HepG2 (cell line): ENCODE results near the gene TOE1. TPM values are rescaled to one million over a fixed set of nuclear protein-coding genes. Genes with fewer than 3 reads are reported as not detected.

Experiments used
- CHD4 ChIP-seq: fragments of 200-600 bp; sonication (generic); IDR thresholded peaks from 2 replicates; pipeline ENCODE4 v1.7.0; 2017; ENCODE audit warnings: mild to moderate bottlenecking, low read length, borderline replicate concordance
- DNMT1 ChIP-seq: sonication (generic); formaldehyde crosslinking; IDR thresholded peaks from 2 replicates; pipeline ENCODE4 v1.5.1; 2020; ENCODE audit warnings: mild to moderate bottlenecking, missing genetic modification reagents
- EP300 ChIP-seq, 3 experiments: sonication (generic) in 1 of 3; formaldehyde crosslinking in 1 of 3; IDR thresholded peaks; 2 replicates each; pipeline versions ENCODE4 v1.5.1 to v1.6.1; 2011 to 2020; ENCODE audit warnings: low read depth in 2 of 3, low read length in 2 of 3, borderline replicate concordance in 1 of 3, improper control_type of control experiment in 1 of 3, mild to moderate bottlenecking in 1 of 3, missing genetic modification reagents in 1 of 3, moderate library complexity in 1 of 3
- HNRNPL ChIP-seq: fragments of 200-400 bp; formaldehyde crosslinking; IDR thresholded peaks from 2 replicates; pipeline ENCODE4 v1.6.1; 2017; ENCODE audit warnings: mild to moderate bottlenecking, low read depth, low read length
- NFKB2 ChIP-seq: sonication (generic); formaldehyde crosslinking; IDR thresholded peaks from 2 replicates; pipeline ENCODE4 v1.4.0; 2020; ENCODE audit warnings: missing genetic modification reagents, borderline replicate concordance
- RFXAP ChIP-seq: sonication (generic); formaldehyde crosslinking; IDR thresholded peaks from 2 replicates; pipeline ENCODE4 v1.4.0; 2020; ENCODE audit warnings: missing genetic modification reagents, borderline replicate concordance
- TBP ChIP-seq: sonication (generic); formaldehyde crosslinking; IDR thresholded peaks from 2 replicates; pipeline ENCODE4 v1.5.0; 2020; ENCODE audit warnings: missing genetic modification reagents
- ZBTB3 ChIP-seq: sonication (generic); formaldehyde crosslinking; IDR thresholded peaks from 2 replicates; pipeline ENCODE4 v1.4.0; 2020; ENCODE audit warnings: low read depth, mild to moderate bottlenecking, moderate library complexity, missing genetic modification reagents, borderline replicate concordance
- ZNF264 ChIP-seq: sonication (generic); formaldehyde crosslinking; IDR thresholded peaks from 2 replicates; pipeline ENCODE4 v1.4.0; 2020; ENCODE audit warnings: missing genetic modification reagents
- ZNF292 ChIP-seq: sonication (generic); formaldehyde crosslinking; IDR thresholded peaks from 2 replicates; pipeline ENCODE4 v1.8.1; 2022; ENCODE audit warnings: mild to moderate bottlenecking, low read depth, missing genetic modification reagents, borderline replicate concordance
- ZNF713 ChIP-seq: sonication (generic); formaldehyde crosslinking; IDR thresholded peaks from 2 replicates; pipeline ENCODE4 v1.4.0; 2020; ENCODE audit warnings: mild to moderate bottlenecking, missing genetic modification reagents
- ZNF724P ChIP-seq: sonication (generic); formaldehyde crosslinking; IDR thresholded peaks from 2 replicates; pipeline ENCODE4 v1.8.0; 2022; ENCODE audit warnings: missing genetic modification reagents, borderline replicate concordance
- ZSCAN22 ChIP-seq: sonication (generic); formaldehyde crosslinking; IDR thresholded peaks from 2 replicates; pipeline ENCODE4 v1.4.0; 2020; ENCODE audit warnings: mild to moderate bottlenecking, missing genetic modification reagents
- polyA plus RNA-seq, 8 experiments: library from polyadenylated mRNA; depleted of rRNA in 3 of 8; stranded (reverse) in 7 of 8; unstranded in 1 of 8; fragments of >200 nt; fragmentation: Illumina TruSeq in 4 of 8; extraction: Trizol in 4 of 8; gene quantifications; 2 replicates each; pipeline versions ENCODE4 v1.2.1 to v1.2.3, GENCODE V29; 2011 to 2016; ENCODE audit warnings: low read depth in 4 of 8, missing spikeins in 1 of 8, mixed read lengths in 1 of 8; ENCODE audit not compliant: insufficient read depth in 1 of 8
- total RNA-seq, 5 experiments: library from RNA; depleted of rRNA; stranded (reverse); fragments of >200 nt; fragmentation: Illumina TruSeq; extraction: Trizol; gene quantifications; 2 replicates each; pipeline ENCODE4 v1.2.3, GENCODE V29; 2016; ENCODE audit warnings: low read depth in 1 of 5
- TF ChIP-seq, protein P1 (sequence below): sonication (generic); formaldehyde crosslinking; conservative IDR thresholded peaks from 2 replicates; pipeline ENCODE4 v1.4.0; 2020; ENCODE audit warnings: mild to moderate bottlenecking, missing genetic modification reagents, moderate library complexity
- TF ChIP-seq, protein P2 (sequence below): sonication (generic); formaldehyde crosslinking; IDR thresholded peaks from 2 replicates; pipeline ENCODE4 v1.8.0; 2022; ENCODE audit warnings: low read depth, missing genetic modification reagents
- TF ChIP-seq, protein P3 (sequence below): sonication (generic); formaldehyde crosslinking; IDR thresholded peaks from 2 replicates; pipeline ENCODE4 v1.4.0; 2020; ENCODE audit warnings: low read depth, missing genetic modification reagents
- TF ChIP-seq, protein P4 (sequence below): sonication (generic); formaldehyde crosslinking; conservative IDR thresholded peaks from 2 replicates; pipeline ENCODE4 v1.4.0; 2020; ENCODE audit warnings: missing genetic modification reagents

The TOE1 gene
- total and polyA plus RNA-seq, 2 of the 13 experiments (the other 11 are each of a cell fraction or from before 2014, with no cell fraction given): 14.1 to 19.0 TPM

DNA sequence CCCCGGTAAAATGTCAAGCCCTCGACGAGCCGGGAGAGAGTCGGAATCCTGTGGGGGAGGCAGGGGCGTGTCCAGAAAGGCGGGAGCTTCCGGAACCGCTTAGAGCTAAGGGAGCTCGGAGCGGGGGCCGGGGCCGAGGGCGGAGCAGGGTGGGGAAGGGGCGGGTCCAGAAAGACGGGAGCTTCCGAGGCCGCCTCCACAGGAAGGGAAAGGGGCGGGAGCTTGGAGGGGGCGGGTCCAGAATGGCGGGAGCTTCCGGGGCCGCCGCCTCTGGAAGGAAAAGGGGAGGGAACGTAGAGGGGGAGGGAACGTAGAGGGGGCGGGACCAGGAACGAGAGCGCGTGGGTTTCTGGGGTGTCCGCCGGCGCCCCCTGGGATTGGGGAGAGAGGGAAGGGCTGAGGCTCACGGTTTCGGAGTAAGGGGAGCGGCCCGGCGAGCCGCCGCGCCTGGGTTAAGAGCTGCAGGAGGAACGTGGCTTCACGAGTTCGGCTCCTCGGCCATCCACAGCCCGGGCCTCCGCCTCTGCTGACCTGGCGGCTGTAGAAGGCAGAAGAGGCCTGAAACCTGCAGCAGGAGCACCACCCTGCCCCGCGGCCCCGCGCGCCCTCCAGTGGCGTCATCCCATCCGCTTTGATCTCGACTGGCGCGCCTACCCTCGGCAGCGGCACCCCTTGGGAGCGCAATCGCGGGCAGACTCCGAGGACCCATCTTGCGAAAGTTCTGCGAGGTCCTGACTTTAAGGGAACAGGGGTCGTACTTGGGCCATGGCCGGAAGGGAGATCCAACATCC is 36.3 kb upstream of the TOE1 start (continued):
- TF ChIP-seq TBP (CRISPR knock-in tag): no peak
- TF ChIP-seq, protein P1, sequence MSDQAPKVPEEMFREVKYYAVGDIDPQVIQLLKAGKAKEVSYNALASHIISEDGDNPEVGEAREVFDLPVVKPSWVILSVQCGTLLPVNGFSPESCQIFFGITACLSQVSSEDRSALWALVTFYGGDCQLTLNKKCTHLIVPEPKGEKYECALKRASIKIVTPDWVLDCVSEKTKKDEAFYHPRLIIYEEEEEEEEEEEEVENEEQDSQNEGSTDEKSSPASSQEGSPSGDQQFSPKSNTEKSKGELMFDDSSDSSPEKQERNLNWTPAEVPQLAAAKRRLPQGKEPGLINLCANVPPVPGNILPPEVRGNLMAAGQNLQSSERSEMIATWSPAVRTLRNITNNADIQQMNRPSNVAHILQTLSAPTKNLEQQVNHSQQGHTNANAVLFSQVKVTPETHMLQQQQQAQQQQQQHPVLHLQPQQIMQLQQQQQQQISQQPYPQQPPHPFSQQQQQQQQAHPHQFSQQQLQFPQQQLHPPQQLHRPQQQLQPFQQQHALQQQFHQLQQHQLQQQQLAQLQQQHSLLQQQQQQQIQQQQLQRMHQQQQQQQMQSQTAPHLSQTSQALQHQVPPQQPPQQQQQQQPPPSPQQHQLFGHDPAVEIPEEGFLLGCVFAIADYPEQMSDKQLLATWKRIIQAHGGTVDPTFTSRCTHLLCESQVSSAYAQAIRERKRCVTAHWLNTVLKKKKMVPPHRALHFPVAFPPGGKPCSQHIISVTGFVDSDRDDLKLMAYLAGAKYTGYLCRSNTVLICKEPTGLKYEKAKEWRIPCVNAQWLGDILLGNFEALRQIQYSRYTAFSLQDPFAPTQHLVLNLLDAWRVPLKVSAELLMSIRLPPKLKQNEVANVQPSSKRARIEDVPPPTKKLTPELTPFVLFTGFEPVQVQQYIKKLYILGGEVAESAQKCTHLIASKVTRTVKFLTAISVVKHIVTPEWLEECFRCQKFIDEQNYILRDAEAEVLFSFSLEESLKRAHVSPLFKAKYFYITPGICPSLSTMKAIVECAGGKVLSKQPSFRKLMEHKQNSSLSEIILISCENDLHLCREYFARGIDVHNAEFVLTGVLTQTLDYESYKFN (CRISPR knock-in tag): 0 out of 2 replicates have a peak, but pooled peaks have one; percentile 33
- TF ChIP-seq NFKB2: peak; percentile 68
- 0 out of 2 replicates have a peak, but pooled peaks have one; percentile 22 for TF ChIP-seq ZNF713 (CRISPR knock-in tag)
- TF ChIP-seq CHD4: no peak
- peak; percentile 25; the same call in 1 of the 2 replicates for TF ChIP-seq DNMT1
- peak; percentile 50; the same call in 1 of the 2 replicates for TF ChIP-seq RFXAP
- TF ChIP-seq ZBTB3: no peak
- peak; percentile 75; the same call in 1 of the 2 replicates for TF ChIP-seq HNRNPL
- TF ChIP-seq, protein P2, sequence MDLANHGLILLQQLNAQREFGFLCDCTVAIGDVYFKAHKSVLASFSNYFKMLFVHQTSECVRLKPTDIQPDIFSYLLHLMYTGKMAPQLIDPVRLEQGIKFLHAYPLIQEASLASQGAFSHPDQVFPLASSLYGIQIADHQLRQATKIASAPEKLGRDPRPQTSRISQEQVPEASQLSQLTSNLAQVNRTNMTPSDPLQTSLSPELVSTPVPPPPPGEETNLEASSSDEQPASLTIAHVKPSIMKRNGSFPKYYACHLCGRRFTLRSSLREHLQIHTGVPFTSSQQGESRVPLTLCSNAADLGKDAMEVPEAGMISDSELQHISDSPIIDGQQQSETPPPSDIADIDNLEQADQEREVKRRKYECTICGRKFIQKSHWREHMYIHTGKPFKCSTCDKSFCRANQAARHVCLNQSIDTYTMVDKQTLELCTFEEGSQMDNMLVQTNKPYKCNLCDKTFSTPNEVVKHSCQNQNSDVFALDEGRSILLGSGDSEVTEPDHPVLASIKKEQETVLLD (CRISPR knock-in tag): 0 out of 2 replicates have a peak, but pooled peaks have one; percentile 29
- TF ChIP-seq, protein P3, sequence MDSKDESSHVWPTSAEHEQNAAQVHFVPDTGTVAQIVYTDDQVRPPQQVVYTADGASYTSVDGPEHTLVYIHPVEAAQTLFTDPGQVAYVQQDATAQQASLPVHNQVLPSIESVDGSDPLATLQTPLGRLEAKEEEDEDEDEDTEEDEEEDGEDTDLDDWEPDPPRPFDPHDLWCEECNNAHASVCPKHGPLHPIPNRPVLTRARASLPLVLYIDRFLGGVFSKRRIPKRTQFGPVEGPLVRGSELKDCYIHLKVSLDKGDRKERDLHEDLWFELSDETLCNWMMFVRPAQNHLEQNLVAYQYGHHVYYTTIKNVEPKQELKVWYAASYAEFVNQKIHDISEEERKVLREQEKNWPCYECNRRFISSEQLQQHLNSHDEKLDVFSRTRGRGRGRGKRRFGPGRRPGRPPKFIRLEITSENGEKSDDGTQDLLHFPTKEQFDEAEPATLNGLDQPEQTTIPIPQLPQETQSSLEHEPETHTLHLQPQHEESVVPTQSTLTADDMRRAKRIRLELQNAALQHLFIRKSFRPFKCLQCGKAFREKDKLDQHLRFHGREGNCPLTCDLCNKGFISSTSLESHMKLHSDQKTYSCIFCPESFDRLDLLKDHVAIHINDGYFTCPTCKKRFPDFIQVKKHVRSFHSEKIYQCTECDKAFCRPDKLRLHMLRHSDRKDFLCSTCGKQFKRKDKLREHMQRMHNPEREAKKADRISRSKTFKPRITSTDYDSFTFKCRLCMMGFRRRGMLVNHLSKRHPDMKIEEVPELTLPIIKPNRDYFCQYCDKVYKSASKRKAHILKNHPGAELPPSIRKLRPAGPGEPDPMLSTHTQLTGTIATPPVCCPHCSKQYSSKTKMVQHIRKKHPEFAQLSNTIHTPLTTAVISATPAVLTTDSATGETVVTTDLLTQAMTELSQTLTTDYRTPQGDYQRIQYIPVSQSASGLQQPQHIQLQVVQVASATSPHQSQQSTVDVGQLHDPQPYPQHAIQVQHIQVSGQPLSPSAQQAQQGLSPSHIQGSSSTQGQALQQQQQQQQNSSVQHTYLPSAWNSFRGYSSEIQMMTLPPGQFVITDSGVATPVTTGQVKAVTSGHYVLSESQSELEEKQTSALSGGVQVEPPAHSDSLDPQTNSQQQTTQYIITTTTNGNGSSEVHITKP (CRISPR knock-in tag): peak; percentile 24; the same call in 1 of the 2 replicates
- peak; percentile 82 for TF ChIP-seq ZNF292 (CRISPR knock-in tag)
- TF ChIP-seq, protein P4, sequence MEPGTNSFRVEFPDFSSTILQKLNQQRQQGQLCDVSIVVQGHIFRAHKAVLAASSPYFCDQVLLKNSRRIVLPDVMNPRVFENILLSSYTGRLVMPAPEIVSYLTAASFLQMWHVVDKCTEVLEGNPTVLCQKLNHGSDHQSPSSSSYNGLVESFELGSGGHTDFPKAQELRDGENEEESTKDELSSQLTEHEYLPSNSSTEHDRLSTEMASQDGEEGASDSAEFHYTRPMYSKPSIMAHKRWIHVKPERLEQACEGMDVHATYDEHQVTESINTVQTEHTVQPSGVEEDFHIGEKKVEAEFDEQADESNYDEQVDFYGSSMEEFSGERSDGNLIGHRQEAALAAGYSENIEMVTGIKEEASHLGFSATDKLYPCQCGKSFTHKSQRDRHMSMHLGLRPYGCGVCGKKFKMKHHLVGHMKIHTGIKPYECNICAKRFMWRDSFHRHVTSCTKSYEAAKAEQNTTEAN (CRISPR knock-in tag): no peak
- no peak; the same call in 1 of the 2 replicates for TF ChIP-seq ZNF724P (CRISPR knock-in tag)
- peak; percentile 40; the same call in 1 of the 2 replicates for TF ChIP-seq ZNF264 (CRISPR knock-in tag)
- TF ChIP-seq ZSCAN22 (CRISPR knock-in tag): no peak
- TF ChIP-seq EP300 (IDR thresholded peaks at IDR 0.05; ENCODE audit: low read depth in 2 of 2, low read length in 2 of 2): peak in 1 of 2 experiments; percentile 15; a peak in 1 of 4 replicates
- TF ChIP-seq EP300 (CRISPR knock-in tag; IDR thresholded peaks at IDR 0.05; ENCODE audit: borderline replicate concordance): no peak; the same call in 1 of the 2 replicates
